Inferior parietal cortex (tissue), 1 donor: Measurements from ENCODE around the gene IQSEC2.

Source experiments
- DNase-seq: peaks from one replicate; pipeline ENCODE4 v3.0.0-alpha.2; 2016; ENCODE audit errors: extremely low spot score

IQSEC2 gene

DNA sequence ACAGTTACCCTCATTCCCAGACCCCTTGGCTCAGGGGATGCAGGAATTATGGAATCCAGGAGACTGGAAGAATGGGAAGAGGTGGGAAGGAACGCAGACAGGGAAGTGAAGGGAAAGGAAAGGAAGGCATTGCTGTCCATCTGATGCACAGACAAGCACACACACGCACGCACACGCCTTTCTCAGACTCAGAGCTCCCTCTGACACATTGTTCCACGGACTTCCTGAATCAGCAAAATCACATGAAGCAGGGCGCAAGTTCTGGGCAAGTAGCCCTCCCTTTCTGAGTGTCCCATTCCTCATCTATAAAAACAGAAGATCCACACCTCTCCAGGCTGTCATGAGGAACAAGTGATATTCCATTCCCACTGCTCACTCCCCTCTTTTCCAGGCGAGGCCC is 13.2 kb downstream of the IQSEC2 start:
- DNase-seq, result no peak

DNA sequence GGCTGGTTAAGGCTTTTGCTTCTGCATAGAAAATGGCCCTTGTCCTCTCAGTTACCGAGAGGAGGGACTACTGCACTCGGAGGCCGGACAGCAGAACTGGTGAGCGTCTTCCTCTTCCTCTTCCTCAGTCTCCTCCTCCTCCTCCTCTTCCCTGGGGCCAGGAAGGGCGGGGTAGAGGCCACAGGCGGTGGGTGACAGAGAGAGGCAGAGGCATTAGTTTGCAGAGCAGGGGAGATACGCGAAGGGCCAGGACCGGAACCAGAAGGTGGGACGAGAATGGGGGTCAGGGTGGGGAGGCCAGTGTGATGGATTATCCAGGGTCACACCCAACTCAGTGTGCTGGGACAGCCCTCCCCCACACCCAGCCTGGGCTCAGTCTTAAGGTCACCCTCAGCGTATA is 14.5 kb downstream of the IQSEC2 start:
- no peak for DNase-seq

GRCh38 chrX:53265771-53266574 is 15.4 kb downstream of the IQSEC2 start:
- no peak for DNase-seq

DNA sequence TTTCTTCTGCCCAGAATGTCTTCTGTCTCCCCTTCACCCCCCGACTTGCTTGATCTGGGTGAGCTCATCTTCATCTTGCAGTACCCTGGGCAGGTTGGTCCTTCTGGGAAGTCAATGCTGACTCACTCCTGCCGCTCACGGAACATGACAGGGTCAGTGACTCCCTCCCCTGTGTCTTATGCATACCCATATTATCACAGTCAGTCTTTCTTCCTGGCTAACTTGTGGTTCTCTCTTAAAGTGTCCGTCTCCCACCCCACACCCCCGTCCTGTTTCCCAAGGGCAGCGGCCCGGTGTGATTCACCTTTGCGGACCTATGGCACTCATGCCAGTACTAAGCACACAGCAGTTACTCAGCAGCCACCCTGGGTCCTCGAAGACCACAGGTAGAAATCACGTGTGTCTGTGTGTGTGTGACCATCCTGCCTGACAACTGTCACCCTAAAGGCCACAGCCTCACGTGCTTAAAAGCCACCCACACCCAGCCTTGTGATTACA is 17.7 kb downstream of the IQSEC2 start:
- DNase-seq, result no peak

GRCh38 chrX:53262918-53263394 is 18.4 kb downstream of the IQSEC2 start:
- DNase-seq, result no peak

- no peak for DNase-seq
Measured at GRCh38 chrX:53262189-53262917, 19.0 kb downstream of the IQSEC2 start.

DNA sequence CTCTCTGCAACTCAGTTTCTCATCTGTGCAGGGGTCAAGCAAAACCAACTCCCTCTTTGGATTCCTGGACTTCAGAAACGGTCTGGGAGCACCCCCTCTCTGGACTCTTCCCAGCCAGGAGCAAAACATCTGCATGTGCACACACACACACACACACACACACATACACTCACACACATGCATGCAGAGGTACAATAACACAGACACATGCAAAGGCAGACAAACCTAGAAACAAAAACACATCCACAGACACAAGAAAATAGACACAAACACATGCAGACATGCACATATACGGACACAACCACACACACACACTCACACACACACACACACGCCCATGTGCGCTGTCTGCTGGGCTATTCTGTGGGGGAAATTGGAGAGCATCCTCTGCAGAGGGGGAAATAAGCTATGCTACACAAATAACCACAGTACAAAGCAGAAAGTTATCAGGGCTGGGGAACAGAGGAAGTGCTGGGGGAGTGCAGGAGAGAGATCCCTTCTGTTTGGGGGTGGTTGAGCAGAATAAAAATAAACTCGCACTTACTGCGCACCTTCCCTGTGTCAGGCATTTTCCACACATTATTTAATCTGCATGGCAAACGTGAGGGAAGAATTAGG is 19.9 kb downstream of the IQSEC2 start:
- DNase-seq, result no peak

GRCh38 chrX:53260836-53261235 is 20.5 kb downstream of the IQSEC2 start:
- DNase-seq, result no peak

- no peak for DNase-seq
Measured at GRCh38 chrX:53257670-53258423, 23.5 kb downstream of the IQSEC2 start.

GRCh38 chrX:53257166-53257565 is 24.2 kb downstream of the IQSEC2 start:
- DNase-seq, result no peak

GRCh38 chrX:53256446-53257041 is 24.8 kb downstream of the IQSEC2 start:
- DNase-seq, result no peak

- DNase-seq, result no peak
Measured at GRCh38 chrX:53255738-53256191, 25.6 kb downstream of the IQSEC2 start.

DNA sequence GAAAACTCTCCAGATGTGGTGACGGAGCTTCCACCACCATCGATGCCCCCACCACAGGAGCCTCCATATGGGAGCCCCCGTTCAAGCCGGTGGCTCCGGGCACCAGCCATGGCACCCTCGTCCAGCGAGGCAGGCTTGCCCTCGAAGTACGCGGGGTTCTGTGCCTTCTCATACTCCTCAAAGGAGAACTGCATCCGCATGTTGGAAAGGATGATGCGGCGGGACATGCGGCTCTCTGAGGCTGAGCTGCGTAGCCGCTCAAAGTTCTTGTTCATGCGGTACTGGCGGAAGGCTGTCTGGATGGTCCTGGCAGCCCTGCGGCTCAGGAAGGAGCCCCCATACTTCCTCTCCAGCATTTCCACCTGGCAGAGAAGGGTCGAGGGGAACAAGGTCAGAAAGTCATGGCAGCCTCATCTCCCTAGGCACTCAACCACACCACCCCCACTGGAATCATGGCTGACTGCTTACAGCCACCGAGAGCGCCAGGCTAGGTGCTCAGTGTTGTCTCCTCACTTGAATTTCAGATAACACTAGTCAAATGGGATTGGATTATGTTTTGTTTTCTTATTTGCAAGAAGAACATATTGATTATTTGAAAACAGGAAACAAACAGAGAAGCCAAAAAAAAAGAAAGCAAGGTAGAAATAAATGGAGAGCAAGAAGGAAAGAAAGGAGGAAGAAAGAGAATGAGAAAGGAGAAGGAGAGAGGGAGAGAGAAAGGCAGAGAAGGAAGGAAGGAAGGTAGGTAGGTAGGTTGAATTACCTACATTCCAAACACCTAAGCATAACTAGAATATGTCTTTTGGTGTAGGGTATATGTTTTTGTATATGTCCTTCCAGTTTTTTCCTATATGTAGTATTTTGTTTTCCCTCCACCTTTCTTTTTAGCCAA is 26.6 kb downstream of the IQSEC2 start:
- no peak for DNase-seq

DNA sequence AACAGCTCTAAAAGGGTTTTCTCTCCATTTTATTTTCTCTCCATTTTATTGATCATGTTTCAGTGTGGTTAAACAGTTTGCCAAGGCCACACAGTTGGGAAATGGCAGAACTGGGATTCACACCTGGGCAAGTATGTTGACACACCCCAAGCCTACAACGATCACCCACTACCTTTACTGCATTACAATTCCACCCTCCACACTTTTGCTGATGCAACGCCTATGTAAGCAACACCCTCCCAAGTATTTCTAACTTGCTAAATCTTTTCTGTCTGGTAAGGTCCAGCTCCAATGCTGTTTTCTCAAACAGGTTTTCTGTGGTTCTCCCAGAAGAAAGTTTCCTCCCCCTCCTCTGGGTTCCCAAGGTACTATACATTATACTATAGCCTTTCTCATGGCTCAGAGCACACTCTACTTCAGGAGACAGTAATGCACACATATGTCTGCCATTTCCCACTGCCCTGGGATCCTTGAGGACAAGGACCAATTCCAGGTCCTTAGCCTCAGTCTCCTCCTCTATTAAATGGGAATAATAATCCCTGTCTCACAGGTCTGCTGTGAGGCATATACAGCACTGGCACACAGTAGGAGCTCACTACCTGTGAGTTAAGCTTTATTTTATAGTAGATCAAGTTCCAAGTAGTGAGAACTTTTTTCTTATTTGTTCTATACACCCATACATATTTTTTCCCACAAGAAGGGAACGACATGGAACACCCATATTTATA is 27.9 kb downstream of the IQSEC2 start:
- DNase-seq, result no peak

DNA sequence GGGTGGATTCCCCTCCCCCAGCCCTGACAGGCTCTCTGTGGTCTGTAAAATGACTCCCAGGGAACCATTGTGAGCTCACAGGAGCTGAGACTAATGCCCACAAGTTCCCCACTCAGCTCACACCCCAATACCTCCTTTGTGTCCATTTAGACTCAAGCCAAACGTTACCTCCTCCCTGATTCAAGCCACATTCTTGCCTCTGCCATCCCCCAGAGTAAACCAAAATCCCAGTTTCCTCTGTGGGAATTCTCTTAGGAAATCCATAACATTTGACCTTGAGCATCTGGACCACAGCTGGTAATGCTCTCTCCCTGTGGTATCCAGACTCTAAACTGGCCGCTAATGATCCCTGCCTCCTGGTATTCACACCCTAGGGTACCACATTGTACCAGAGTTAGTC is 30.1 kb downstream of the IQSEC2 start:
- no peak for DNase-seq

DNA sequence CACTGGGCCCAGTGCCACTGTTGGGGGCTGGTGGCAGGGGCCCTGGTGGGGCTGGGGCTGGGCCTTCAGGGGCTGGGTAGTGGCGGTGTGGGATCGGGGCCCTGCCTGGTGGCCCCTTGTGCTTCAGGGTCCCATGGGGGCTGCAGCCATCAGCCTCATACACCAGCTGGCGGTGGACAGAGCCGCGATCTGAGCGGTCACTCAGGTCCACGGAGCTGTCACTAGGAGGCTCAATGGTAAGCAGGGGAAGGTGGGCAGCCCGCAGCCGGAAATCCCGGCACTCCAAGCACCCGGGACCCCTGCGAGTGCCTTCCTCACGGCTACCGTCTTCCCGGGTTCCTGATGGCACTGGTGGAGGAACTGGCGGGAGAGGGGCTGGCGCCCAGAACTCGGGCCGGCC is 30.8 kb downstream of the IQSEC2 start:
- no peak for DNase-seq

DNA sequence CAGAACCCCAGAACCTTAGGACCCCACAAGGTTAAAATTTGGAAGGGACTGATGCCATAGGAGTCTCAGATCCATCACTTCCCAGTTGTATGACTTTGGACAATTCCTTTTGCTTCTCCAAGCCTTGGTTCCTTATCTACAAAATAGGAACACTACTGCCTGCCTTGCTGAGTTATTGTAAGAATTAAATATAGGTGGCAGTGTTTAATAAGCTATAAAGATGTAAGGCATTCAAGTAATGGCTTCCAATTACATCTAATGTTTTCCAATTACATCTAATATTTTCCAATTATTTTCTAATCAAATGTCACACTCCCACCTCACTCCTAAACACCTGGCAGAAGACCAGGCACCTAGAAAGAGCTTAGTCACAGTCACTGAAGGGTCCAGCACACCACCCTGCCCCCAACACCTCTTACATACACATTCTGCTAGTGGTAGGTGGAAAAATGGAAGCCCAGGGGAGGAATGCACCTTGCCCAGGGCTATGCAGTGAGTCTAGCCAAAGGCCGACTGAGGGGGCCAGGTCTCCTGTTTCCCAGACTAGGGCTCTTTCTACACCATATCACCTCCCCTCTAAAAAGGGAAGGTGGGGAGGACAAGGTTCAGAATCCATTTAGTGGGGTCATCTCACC is 31.9 kb downstream of the IQSEC2 start:
- DNase-seq, result no peak

- DNase-seq, result no peak
Measured at GRCh38 chrX:53247928-53248327, 33.5 kb downstream of the IQSEC2 start.

- no peak for DNase-seq
Measured at GRCh38 chrX:53246231-53246630, 35.2 kb downstream of the IQSEC2 start.
